ENCODE results near the gene OGFOD1.

The OGFOD1 gene

GRCh38 chr16:56428091-56428490 lies 23.3 kb upstream of the OGFOD1 start:
- no peak for FAIRE-seq

DNA sequence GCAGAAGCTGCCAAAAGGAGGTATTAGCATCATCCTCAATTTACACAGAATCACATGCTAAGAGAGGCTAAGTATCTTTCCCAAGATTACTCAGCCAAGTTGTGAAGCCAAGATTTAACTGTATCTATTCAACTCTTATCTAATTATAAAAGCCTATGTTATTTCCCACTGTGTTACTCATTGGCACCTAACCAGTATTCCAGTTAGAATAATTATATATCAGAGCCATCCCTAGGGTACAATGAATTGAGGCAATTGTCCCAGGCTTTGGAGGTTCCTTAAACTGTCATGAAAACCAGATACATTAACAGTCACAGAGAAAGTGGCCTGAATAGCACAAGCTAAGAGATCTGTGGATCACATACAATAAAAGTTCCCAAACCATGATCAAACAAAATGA lies 15.1 kb upstream of the OGFOD1 start:
- no peak for FAIRE-seq

DNA sequence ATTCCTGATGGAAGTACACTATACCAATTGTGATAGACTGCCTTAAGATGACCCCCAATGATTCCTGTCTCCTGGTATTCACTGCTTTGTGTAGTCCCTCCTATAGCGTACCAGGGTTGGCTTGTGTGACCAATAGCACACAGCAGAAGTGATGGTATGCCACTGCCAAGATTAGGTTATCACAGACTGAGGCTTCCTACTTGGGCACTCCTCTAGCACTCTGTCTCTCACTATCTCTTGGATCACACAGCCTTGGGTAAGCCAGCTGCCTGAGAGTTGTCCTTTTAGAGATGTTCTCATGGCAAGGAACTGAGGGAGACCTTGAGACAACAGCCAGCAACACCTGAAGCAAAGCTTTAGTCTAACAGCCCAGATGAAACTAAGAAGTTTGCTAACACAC lies 13.3 kb upstream of the OGFOD1 start:
- no peak for FAIRE-seq

DNA sequence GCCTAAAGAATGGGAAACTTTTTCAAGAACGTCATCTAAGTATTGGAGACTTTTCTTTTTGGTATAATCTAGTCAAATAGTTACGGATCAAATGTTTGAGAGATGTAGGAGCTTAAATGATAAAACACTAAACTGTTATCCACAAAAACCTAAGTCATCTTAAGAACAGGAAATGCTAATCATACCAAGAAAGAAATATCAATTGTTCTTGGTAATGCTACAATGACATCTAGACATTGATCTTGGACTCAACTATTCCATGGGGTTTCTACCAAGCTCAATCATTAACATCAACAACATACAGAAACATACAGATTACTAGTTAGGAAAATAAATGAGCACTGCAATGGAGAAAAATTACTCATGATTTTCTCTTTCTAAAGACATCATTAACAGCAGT lies 4.1 kb upstream of the OGFOD1 start:
- no peak for FAIRE-seq

GRCh38 chr16:56448005-56448404 lies 3.3 kb upstream of the OGFOD1 start:
- FAIRE-seq: no peak

GRCh38 chr16:56450275-56450985 lies 924 bp upstream of the OGFOD1 start:
- FAIRE-seq: no peak

- FAIRE-seq: no peak
Measured at GRCh38 chr16:56451753-56452689, 667 bp downstream of the OGFOD1 start.

DNA sequence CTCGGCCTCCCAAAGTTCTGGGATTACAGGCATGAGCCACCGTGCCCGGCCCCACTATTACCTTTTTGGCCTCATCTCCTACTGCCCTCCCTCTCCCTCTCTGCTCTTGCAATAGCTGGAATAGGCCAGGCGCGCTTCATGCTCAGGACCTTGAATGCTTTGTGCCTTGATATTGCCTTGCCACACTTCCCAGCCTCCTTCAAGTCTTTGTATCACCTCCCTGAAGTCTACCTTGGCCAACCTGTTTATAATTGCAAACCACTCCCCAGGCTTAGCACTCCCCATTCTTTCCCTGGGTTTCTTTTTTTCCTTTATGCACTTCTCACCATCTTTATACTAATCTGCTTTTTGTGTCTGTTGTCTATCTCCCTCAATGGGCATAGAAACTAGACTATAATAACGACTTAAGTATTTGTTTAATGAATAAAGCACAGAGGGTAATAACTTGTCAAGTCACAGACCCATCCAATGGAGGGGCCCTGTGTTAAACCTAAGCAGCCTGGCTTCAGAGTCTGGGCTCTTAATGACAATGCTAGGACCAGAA lies 6.6 kb downstream of the OGFOD1 start:
- no peak for FAIRE-seq

- FAIRE-seq: no peak
Measured at GRCh38 chr16:56460101-56460500, 8.7 kb downstream of the OGFOD1 start.

DNA sequence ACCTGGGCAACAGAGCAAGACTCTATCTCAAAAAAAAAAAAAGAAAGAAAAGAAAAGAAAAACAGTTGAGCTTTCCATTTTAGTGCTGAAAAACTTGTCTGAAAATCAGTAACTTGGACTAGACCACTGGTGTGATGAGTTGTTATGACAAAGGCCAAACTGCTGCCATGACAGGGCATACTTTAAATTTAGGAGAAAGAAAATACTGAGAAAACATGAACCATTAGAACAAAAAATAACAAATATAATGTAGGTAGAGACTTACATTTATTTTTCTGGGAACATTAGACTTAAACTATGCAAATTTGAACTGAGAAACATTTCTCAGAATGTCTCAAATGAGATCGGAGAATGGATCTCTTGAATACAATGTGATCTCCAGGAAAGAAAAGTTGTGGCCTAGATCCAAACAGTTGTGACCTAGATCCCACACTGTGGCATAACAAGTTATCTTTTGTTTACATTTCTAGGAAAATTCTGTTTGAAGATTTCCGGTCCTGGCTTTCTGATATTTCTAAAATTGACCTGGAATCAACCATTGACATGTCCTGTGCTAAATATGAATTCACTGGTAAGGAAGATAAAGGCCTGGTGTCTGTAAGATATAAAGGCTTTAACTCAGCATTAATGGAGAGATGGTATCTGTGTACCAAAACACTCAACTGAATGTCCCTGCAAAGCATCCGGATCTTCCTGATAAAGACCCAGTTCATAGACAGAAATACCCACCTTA lies 10.9 kb downstream of the OGFOD1 start:
- no peak for FAIRE-seq

- FAIRE-seq: no peak
Measured at GRCh38 chr16:56463153-56463552, 11.8 kb downstream of the OGFOD1 start.

GRCh38 chr16:56466344-56466743 lies 15.0 kb downstream of the OGFOD1 start:
- no peak for FAIRE-seq

DNA sequence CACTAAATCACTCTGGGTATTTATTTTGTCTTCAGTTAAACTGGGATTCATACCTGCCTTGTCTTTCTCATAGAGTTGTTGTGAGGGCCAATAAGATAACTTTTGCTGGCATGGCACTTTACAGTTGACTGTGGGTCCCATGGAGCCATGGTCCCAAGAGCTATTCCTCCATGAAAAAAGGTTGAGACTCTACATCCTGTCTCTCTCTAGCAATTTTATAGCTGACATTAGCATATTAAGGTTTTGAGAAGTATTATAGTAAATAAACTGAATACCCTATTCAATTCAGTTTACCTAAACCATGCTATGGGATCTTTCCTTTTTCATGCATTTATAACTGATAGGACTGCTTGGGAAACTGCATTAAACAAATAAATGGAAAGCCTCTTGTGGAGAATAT lies 17.4 kb downstream of the OGFOD1 start:
- FAIRE-seq: no peak

GRCh38 chr16:56469748-56470147 lies 18.4 kb downstream of the OGFOD1 start:
- FAIRE-seq: no peak

DNA sequence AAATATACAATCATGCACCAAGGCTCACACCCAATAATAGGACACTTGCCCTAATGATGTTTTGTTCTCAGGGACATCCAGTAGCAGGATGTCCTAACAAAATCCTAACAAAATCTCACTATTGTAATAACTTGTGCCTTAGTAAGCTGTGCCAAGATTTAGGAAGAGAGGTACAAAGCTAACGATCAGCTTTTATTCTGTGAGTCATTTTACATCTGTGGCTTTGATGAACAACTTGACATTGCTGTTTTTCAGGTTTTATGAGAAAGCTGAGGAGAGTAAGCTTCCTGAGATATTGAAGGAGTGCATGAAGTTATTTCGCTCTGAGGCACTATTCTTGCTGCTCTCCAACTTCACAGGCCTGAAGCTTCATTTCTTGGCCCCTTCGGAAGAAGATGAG lies 18.9 kb downstream of the OGFOD1 start:
- no peak for FAIRE-seq

DNA sequence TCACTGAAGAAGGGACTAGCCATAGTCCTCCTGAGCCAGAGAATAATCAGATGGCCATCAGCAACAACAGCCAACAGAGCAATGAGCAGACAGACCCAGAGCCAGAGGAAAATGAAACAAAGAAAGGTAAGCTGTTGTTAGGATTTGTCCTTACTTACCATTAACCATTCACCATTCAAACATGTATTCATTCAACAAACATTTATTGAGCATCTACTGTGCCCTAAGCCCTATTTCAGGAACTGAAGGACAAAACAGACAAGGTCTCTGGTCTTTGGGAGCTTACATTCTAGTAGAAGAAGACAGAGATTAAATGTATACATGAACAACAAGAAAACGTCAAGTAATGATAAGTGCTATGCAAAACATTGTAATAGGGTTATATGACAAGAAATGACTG lies 19.3 kb downstream of the OGFOD1 start:
- FAIRE-seq: no peak

DNA sequence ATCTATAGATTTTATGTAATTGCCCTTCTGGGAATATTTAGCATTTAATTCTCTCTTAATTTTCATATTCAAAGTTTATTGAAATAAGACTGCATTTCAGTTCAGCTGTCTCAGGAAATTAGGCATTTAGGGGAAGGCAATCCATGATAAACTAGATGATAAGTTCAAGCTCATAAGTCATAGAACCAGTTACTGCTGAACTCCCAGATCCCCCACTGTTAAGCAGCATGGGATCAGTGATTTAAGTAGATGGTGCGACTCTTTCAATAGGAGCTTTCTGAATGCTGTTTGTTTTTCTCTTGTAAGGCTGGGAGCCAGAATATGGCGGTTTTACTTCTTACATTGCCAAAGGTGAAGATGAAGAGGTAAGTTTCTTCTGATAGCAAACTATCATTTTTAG lies 23.8 kb downstream of the OGFOD1 start:
- FAIRE-seq: no peak

- no peak for FAIRE-seq
Measured at GRCh38 chr16:56477096-56477878, 25.9 kb downstream of the OGFOD1 start.

- no peak for FAIRE-seq
Measured at GRCh38 chr16:56478281-56479049, 27.1 kb downstream of the OGFOD1 start.

DNA sequence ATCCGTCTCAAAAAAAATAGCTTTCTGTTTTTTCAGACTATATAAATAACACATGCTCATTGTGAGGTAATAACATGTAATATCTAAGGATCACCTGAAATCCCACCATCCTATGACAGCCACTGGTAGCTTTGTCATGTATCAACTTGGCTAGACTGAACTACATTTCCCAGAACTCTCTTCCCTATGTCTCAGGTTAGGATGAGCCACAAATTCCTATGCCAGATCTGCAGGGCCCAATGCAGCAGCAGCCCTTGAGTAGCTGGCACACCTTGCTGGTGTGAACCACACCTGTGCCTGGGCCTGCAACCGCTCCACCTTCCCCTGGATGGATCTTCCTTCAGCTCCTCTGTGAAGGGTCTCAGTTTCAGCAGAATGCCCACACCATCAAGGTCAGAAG lies 28.1 kb downstream of the OGFOD1 start:
- FAIRE-seq: no peak

DNA sequence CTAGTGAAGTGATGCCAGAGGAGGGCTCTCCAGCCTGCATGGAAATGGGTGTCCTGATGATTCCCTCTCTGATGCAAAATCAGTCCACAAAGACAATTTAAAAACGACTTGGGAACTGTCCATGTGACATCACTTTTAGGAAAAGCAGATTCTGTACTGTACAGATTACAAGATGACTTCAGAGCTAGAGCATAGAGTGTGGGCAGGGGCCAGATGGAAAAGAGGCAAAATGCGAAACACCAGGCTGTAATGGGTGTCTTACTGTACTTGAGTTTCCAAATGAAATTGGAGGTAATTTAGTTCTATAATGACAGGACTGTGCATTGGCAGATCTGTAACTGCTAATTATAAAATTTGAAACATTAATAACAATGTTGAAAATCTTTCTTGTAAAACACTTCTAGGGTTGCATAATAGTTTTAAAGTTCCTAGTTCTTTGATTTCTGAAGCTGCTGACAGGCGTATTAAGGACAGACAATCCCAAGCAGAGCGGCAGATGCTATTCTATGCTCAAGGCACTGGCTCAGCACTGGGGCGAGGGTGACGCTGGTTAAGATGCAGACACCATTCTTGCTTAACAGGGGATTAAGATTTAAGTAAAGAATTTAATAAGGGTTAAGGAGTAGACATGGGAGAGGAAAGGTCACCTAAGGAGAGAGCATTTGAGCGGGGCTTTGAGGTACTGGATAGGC lies 29.6 kb downstream of the OGFOD1 start:
- FAIRE-seq: no peak

All from endometrium (tissue), 2 donors.